GM19023 (cell line): ENCODE data around the gene PRADC1.

Experiments used
- ATAC-seq: cut with Tn5 transposase; IDR thresholded peaks from one replicate; pipeline ENCODE4 v1.9.1; 2021; ENCODE audit warnings: mild to moderate bottlenecking, moderate library complexity; ENCODE audit not compliant: unreplicated experiment

PRADC1 gene

DNA sequence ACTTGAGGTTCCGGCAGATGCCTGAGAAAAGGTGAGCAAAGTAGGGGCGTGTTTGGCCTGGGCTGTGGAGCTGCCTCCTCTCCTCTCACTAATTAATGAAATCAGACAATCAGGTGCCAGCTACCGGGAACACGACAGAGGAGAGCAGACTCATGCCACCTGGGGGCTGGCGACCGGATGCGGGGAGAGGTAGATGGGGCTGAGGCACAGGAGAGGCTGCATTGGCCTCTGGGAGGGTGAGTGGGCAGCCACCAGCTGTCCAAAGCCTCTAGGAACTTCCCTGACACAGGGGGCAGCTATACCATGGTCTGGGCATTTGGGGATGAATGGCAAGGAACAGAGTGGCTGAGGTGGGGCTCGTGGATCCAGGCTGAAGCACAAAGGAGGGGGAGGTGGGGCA lies 26.2 kb upstream of the PRADC1 start:
- no peak for ATAC-seq

DNA sequence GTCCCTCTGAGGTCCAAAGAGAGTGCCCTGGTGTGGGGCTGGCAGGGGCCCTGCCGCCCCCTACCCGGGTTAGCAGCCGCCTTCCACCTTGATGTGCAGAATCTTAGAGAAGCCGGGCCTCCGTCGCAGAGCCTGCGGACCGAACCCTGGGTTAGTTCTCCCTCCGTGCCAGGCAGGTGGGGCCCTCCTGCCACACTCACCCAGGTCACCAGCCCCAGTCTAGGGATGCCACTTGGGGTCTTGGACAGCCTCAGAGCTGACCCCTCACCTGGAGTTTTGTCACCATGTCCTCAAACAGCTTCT lies 25.8 kb upstream of the PRADC1 start:
- ATAC-seq: no peak

GRCh38 chr2:73258186-73258912 lies 25.3 kb upstream of the PRADC1 start:
- no peak for ATAC-seq

- ATAC-seq: no peak
Observed at GRCh38 chr2:73257425-73258125, 24.5 kb upstream of the PRADC1 start.

DNA sequence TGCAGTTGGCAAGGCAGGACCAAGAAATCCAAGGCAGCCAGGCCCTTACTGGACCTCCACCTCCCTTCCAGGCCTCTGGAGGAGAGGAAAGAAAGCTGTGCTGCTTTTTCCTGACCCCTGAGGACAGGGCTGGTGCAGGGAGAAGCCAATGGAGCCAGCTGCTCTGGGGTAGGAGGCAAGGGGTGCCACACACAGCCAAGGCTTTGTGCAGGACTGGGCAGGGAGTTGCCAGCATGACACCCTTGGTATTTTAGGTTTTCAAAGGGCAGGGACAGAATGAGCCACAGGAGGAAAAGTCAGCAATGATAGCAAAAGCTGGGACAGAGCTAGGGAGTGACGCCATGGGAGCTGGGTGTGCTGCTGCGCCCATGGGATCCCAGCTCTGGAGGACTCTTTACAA lies 24.0 kb upstream of the PRADC1 start:
- ATAC-seq: no peak

DNA sequence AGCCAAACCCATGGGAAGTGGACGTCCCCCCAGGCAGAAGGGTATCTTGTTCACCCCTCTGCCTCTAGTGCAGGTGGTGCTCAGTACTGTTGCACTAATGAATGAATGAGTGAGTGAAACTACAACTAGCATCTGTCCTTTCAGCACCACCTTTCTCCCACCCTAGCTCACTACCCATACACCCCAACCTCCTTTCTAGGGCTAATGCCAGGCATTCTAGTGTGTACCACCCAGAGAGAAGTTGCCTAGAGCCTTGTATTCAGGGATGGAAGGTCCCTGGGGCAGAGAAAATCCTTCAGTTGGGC lies 23.5 kb upstream of the PRADC1 start:
- no peak for ATAC-seq

DNA sequence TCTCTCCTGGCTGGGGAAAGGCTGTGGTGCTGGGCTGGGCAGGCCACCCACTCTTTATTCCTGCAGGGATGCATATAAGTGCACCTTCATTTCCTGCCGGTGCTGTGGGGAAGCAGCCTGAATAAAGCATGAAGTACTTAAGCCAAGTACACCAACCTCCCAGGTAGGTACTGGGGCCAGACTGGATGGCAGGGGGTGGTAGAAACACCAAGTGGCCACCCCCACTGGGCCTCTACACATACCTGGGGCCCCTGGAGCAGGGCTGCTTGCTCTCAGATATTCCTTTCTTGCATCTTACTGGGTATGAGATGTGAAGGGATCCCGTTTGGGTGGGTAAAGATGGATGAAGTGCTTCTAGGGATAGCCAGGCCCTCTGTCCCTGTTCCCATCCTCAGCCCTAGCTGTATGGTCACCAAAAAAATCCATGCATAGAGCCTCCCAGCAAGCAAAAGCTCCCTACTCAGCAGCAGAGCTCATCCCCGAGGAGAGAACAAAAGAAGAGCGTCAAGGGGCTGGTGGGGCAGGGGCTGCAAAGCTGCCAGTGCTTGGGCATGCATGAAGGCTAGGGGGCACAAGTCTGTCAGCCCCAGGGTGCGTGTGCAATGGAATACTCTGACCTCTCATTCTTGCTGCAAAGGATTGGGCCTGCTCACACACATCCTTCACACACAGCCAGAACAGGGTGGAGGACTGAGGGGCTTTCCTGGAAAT lies 23.0 kb upstream of the PRADC1 start:
- ATAC-seq: no peak

- ATAC-seq: no peak
Observed at GRCh38 chr2:73255007-73255644, 22.1 kb upstream of the PRADC1 start.

DNA sequence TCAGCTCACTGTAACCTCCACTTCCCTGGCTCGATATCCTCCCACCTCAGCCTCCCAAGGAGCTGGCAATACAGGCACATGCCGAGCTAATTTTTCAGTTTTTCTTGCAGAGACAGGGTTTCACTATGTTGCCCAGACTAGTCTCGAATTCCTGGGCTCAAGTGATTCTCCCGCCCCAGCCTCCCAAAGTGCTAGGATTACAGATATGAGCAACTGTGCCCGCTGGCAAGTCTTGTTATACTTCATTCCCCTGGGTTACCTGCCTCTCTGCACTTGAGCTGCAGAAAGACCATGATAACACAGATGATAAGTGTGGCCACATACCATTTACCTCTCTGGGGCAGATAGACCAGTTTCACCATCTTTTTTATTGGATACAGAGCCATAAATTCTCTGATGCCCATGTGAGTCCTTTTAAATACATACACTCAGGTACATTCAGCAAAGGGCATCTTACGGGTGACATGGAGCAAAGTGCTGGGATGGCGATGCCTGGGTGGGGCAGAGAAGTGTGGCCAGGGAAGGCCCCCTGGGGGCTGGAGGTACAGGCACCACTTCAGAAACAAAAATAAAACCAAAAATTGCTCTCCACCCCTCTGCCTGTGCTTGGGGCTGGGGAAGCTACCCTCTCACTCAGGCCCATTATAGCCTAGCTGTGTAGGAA lies 21.4 kb upstream of the PRADC1 start:
- no peak for ATAC-seq

DNA sequence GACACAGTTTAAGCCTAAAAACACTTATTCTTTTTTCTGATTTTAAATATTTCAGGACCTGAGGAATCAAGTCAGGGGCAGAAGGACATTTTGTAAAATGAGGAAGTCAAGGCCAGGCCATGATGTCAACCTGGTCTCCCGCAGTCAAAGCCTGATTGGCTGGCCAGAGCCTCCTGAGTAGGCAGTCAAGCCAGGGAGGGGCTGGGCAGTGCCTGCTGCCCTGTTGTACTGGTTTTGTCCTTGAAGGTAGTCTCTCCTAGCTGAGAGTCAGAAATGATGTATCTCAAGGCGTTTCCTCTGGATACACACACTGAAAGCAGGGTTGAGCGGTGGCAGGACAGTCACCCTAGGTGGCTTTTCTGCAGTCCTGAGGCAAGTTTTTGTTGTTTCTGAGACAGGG lies 20.9 kb upstream of the PRADC1 start:
- no peak for ATAC-seq

- ATAC-seq: no peak
Observed at GRCh38 chr2:73253400-73253799, 20.4 kb upstream of the PRADC1 start.

GRCh38 chr2:73252238-73253027 lies 19.4 kb upstream of the PRADC1 start:
- ATAC-seq: no peak

- no peak for ATAC-seq
Observed at GRCh38 chr2:73250872-73251846, 18.1 kb upstream of the PRADC1 start.

DNA sequence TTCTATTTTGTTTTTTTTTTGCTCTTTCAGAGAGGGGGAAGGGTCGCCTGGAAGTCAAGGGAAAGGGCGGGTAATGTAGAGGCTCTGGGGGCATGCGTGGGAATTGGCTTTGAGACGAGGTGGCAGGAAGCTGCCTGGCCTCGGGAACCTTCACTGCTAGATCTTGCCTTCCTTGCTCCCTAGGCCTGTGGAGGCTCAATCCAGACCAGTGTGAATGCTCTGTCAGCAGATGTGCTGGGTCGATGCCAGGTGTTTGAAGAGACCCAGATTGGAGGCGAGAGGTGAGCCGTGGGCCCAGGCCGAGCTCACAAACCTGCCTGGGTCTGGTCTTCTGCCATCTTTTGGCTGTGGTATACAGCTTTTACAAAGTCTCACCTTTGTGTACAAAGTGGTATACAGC lies 16.6 kb upstream of the PRADC1 start:
- no peak for ATAC-seq

GRCh38 chr2:73246850-73247249 lies 13.8 kb upstream of the PRADC1 start:
- no peak for ATAC-seq

DNA sequence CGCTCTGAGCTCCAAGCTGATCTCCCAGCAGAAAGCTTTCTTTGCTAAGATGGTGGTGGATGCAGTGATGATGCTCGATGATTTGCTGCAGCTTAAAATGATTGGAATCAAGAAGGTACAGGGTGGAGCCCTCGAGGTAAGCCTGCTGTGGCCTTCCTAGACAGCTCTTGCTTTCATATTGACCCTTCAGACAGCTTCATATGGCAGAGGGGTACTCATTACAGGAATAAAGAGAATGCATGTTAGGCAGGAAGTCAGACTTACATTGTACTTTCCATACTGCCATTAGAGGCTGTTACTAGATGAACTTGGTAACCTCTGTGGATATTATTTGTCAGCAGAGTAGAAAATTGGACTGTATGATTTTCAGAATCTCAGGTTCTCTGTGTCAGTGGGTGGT lies 11.5 kb upstream of the PRADC1 start:
- ATAC-seq: no peak

DNA sequence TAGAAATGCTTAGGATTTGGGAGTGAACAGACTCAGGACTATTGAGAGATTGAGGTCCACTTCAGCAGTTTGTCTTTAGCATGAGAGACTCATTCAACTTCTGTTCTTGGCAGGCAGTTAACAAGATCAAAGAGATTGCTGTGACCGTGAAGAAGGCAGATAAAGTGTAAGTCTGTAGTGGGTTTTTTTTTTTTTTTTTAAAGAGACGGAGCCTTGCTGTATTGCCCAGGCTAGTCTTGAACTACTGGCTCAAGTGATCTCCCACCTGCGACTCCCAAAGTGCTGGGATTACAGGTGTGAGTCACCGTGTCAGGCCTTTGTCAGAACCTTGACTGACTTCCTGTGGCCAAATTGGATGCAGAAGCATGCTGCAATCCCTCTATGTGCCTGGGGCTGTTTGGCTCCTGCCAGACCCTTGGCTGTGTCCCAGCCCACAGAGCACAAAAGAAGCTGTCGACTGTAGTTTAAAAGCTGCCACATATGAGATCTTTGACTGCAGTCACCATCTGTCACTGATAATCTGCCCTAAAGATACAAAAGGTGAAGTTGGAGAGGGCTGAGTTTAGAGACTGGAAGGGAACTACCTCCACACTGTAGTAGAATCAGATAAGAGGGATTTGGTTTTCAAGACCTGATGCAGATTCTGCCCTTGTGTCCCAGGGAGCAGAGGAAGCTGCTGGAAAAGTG lies 11.0 kb upstream of the PRADC1 start:
- ATAC-seq: no peak

GRCh38 chr2:73239776-73240175 lies 6.7 kb upstream of the PRADC1 start:
- ATAC-seq: no peak

- ATAC-seq: no peak
Observed at GRCh38 chr2:73238976-73239375, 5.9 kb upstream of the PRADC1 start.
